Dendritic cell treated with granulocyte-macrophage colony-stimulating factor and Interleukin-4, amounts not matched to agents 40 ng/mL and 50 ng/mL, for 4 days (primary cell): Measurements from ENCODE around the gene RUBCN.
A peak's percentile ranks its signal among the peaks of the same experiment; 100 is the strongest.
"Not testable (repeated sequence)": the region's sequence is repeated elsewhere in the genome, so short reads cannot be mapped to it uniquely, and the experiment has no call there.

Source experiments
- H3K27ac Mint-ChIP-seq: one replicate; pipeline ENCODE4 v1.8.0; 2022; ENCODE audit warnings: mild to moderate bottlenecking, mixed read lengths
- H3K27me3 Mint-ChIP-seq: one replicate; pipeline ENCODE4 v1.8.0; 2022; ENCODE audit warnings: mild to moderate bottlenecking, mixed read lengths
- H3K36me3 Mint-ChIP-seq: one replicate; pipeline ENCODE4 v1.8.0; 2022; ENCODE audit warnings: low read depth, mixed read lengths
- H3K4me1 Mint-ChIP-seq: one replicate; pipeline ENCODE4 v1.8.0; 2022; ENCODE audit warnings: low read depth, mixed read lengths
- H3K4me3 Mint-ChIP-seq: one replicate; pipeline ENCODE4 v1.8.0; 2022; ENCODE audit warnings: mild to moderate bottlenecking, moderate library complexity, mixed read lengths
- H3K9me3 Mint-ChIP-seq: one replicate; pipeline ENCODE4 v1.8.0; 2022; ENCODE audit warnings: mixed read lengths
- intact Hi-C: fragments of 100-400 bp; cut with micrococcal nuclease; formaldehyde crosslinking; loops from one replicate; pipeline ENCODE4 v1.15.0; 2022

The RUBCN gene

GRCh38 chr3:197748597-197749314 is 12.1 kb upstream of the RUBCN start:
- H3K27me3 Mint-ChIP-seq: peaks cover 14% of the 10 kb centered on the region
- intact Hi-C loops: loop anchor here (1.0 kb wide), 1 partner anchor 12 kb away; the partner anchor contains the start of gene RUBCN
- H3K9me3 Mint-ChIP-seq: no peaks in the 10 kb centered on the region

GRCh38 chr3:197746801-197747237 is 10.1 kb upstream of the RUBCN start:
- H3K4me3 Mint-ChIP-seq: peak overlapping the region; percentile 2
- intact Hi-C loops: no loop called here

More at GRCh38 chr3:197748597-197749314, 12.1 kb upstream of the RUBCN start:
- Mint-ChIP-seq H3K36me3 (peaks cover 12% of the 10 kb centered on the region), H3K4me1 (peaks cover 50% of the 10 kb centered on the region), H3K4me3 (peak overlapping the region; percentile 99), H3K27ac (peak overlapping the region; percentile 93)

GRCh38 chr3:197746209-197746608 is 9.5 kb upstream of the RUBCN start:
- no peak overlapping the region for H3K4me3 Mint-ChIP-seq
- H3K4me1 Mint-ChIP-seq: peaks cover 40% of the 10 kb centered on the region
- H3K27ac Mint-ChIP-seq: no peak overlapping the region
- intact Hi-C loops: no loop called here
- peaks cover 12% of the 10 kb centered on the region for H3K36me3 Mint-ChIP-seq
- H3K9me3 Mint-ChIP-seq: no peaks in the 10 kb centered on the region
- H3K27me3 Mint-ChIP-seq: peaks cover 18% of the 10 kb centered on the region

More at GRCh38 chr3:197746801-197747237, 10.1 kb upstream of the RUBCN start:
- Mint-ChIP-seq H3K27ac (peak overlapping the region; percentile 49), H3K9me3 (no peaks in the 10 kb centered on the region), H3K27me3 (peaks cover 18% of the 10 kb centered on the region), H3K36me3 (peaks cover 12% of the 10 kb centered on the region), H3K4me1 (peaks cover 43% of the 10 kb centered on the region)

GRCh38 chr3:197742787-197743186 is 6.1 kb upstream of the RUBCN start:
- no peak overlapping the region for H3K27ac Mint-ChIP-seq
- H3K27me3 Mint-ChIP-seq: peaks cover 21% of the 10 kb centered on the region
- no peak overlapping the region for H3K4me3 Mint-ChIP-seq
- peaks cover 18% of the 10 kb centered on the region for H3K4me1 Mint-ChIP-seq
- H3K9me3 Mint-ChIP-seq: no peaks in the 10 kb centered on the region
- H3K36me3 Mint-ChIP-seq: no peaks in the 10 kb centered on the region
- intact Hi-C loops: no loop called here

- H3K4me3 Mint-ChIP-seq: no peak overlapping the region
- H3K36me3 Mint-ChIP-seq: peaks cover 21% of the 10 kb centered on the region
- no peaks in the 10 kb centered on the region for H3K9me3 Mint-ChIP-seq
- intact Hi-C loops: loop anchor here (5.0 kb wide), 1 partner anchor 54 kb away; the partner anchor contains the start of gene LRCH3
- H3K27me3 Mint-ChIP-seq: peaks cover 12% of the 10 kb centered on the region
- no peak overlapping the region for H3K27ac Mint-ChIP-seq
- peaks cover 34% of the 10 kb centered on the region for H3K4me1 Mint-ChIP-seq
These were observed 1.2 kb upstream of the RUBCN start for GRCh38 chr3:197737749-197738462.

GRCh38 chr3:197737319-197737649 is 580 bp upstream of the RUBCN start:
- Mint-ChIP-seq H3K4me3 (peak overlapping the region; percentile 82), H3K27me3 (peaks cover 11% of the 10 kb centered on the region), H3K36me3 (peaks cover 27% of the 10 kb centered on the region), H3K27ac (peak overlapping the region; percentile 75), H3K9me3 (no peaks in the 10 kb centered on the region), H3K4me1 (peaks cover 40% of the 10 kb centered on the region)
- intact Hi-C loops: loop anchor here (5.0 kb wide), 1 partner anchor 55 kb away; the partner anchor contains the start of gene LRCH3

- H3K36me3 Mint-ChIP-seq: peaks cover 38% of the 10 kb centered on the region
- peak overlapping the region; percentile 74 for H3K27ac Mint-ChIP-seq
- H3K4me1 Mint-ChIP-seq: peaks cover 47% of the 10 kb centered on the region
- peak overlapping the region; percentile 82 for H3K4me3 Mint-ChIP-seq
- H3K27me3 Mint-ChIP-seq: peaks cover 11% of the 10 kb centered on the region
- no peaks in the 10 kb centered on the region for H3K9me3 Mint-ChIP-seq
- intact Hi-C loops: loop anchor here (1.0 to 5.0 kb wide), 3 partner anchors 13 to 56 kb away; partner anchors contain the start of genes FYTTD1 and LRCH3
These were observed 654 bp downstream of the RUBCN start for GRCh38 chr3:197736010-197736490.

GRCh38 chr3:197734667-197735318 is 1.9 kb downstream of the RUBCN start:
- intact Hi-C loops: loop anchor here (5.0 kb wide), 1 partner anchor 58 kb away; the partner anchor contains the start of gene LRCH3
- Mint-ChIP-seq H3K4me3 (peak overlapping the region; percentile 57), H3K4me1 (peaks cover 56% of the 10 kb centered on the region), H3K36me3 (peaks cover 49% of the 10 kb centered on the region), H3K27ac (peak overlapping the region; percentile 74), H3K27me3 (peaks cover 5% of the 10 kb centered on the region), H3K9me3 (no peaks in the 10 kb centered on the region)

GRCh38 chr3:197733042-197733441 is 3.7 kb downstream of the RUBCN start:
- intact Hi-C loops: no loop called here

GRCh38 chr3:197731483-197731882 is 5.2 kb downstream of the RUBCN start:
- not testable (repeated sequence) for H3K27ac Mint-ChIP-seq
- H3K4me1 Mint-ChIP-seq: peaks cover 62% of the 10 kb centered on the region

More at GRCh38 chr3:197733042-197733441, 3.7 kb downstream of the RUBCN start:
- Mint-ChIP-seq H3K4me1 (peaks cover 65% of the 10 kb centered on the region), H3K27me3 (no peaks in the 10 kb centered on the region), H3K27ac (no peak overlapping the region), H3K9me3 (no peaks in the 10 kb centered on the region), H3K36me3 (peaks cover 55% of the 10 kb centered on the region), H3K4me3 (no peak overlapping the region)

GRCh38 chr3:197730770-197731169 is 5.9 kb downstream of the RUBCN start:
- H3K27ac Mint-ChIP-seq, H3K27me3 Mint-ChIP-seq, intact Hi-C loops, H3K9me3 Mint-ChIP-seq, H3K4me3 Mint-ChIP-seq: not testable (repeated sequence)
- H3K4me1 Mint-ChIP-seq: peaks cover 57% of the 10 kb centered on the region
- peaks cover 57% of the 10 kb centered on the region for H3K36me3 Mint-ChIP-seq

More at GRCh38 chr3:197731483-197731882, 5.2 kb downstream of the RUBCN start:
- H3K27me3 Mint-ChIP-seq, intact Hi-C loops, H3K4me3 Mint-ChIP-seq, H3K9me3 Mint-ChIP-seq: not testable (repeated sequence)
- H3K36me3 Mint-ChIP-seq: peaks cover 63% of the 10 kb centered on the region

- intact Hi-C loops: no loop called here
- Mint-ChIP-seq H3K27ac (no peak overlapping the region), H3K4me3 (no peak overlapping the region), H3K27me3 (no peaks in the 10 kb centered on the region), H3K9me3 (no peaks in the 10 kb centered on the region), H3K36me3 (peaks cover 57% of the 10 kb centered on the region), H3K4me1 (peaks cover 51% of the 10 kb centered on the region)
These were observed 6.5 kb downstream of the RUBCN start for GRCh38 chr3:197730200-197730599.

- intact Hi-C loops: no loop called here
- H3K27me3 Mint-ChIP-seq: no peaks in the 10 kb centered on the region
- no peaks in the 10 kb centered on the region for H3K9me3 Mint-ChIP-seq
- H3K36me3 Mint-ChIP-seq: peaks cover 45% of the 10 kb centered on the region
- H3K4me3 Mint-ChIP-seq: peak overlapping the region; percentile 37
- peak overlapping the region; percentile 14 for H3K27ac Mint-ChIP-seq
- peaks cover 43% of the 10 kb centered on the region for H3K4me1 Mint-ChIP-seq
These were observed 8.2 kb downstream of the RUBCN start for GRCh38 chr3:197728487-197728886.
